D721Med (cell line): Measurements from ENCODE around the gene CCR6.

Source experiments
- DNase-seq: peaks from one replicate; pipeline ENCODE4 v3.0.0; 2011; ENCODE audit warnings: low spot score; ENCODE audit not compliant: insufficient read length
- FAIRE-seq: peaks from 2 replicates; lab custom pipeline; 2011; peaks lifted over from hg19 to GRCh38; lab: Jason Lieb, UNC
- TF ChIP-seq, protein P1 (sequence below): IDR thresholded peaks from 2 replicates; pipeline ENCODE4 v1.5.1; 2012; ENCODE audit warnings: mild to moderate bottlenecking, control low read depth; ENCODE audit not compliant: insufficient read depth; ENCODE audit errors: missing control alignments

Gene CCR6

DNA sequence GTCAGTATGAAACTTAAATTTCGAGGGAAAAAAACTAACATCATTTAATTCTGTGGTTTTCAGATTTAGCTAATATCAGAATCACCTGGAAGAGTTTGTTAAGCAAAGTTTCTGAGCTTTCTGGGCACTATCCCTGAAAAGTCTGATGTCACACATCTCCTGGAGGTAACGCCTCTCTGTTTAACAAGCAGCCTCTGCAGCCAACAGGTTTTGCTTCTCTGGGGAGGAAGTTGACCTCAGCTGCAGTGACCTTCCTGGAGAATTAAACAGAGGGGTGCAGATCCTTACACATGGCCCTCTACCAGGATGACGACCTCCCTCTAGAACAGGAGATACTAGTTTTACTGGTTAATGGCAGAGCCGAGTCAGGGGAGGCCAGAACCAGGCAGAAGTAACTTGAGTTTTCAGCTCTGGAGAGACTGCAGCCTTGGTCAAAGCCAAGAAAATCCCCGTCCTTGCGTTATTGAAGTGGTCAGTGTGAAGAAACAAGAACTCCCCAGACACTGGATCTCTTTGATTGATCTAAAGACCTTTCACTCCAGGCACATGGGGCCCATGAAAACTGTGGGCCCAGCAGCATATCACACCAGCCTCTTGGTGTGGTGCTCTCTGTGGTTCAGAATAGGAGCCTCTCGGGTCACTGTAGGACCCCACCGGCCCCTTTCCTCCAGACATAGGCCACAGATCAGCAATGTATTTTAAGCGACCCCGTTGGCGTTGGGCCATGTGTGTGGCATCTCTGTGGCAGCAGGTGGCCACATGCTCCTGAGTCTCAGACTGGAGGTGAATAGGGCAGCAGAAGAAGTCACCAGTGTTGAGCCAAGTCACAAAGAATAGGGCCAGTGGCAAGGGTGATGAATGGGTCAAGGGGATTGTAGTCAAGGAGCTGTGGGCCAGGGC is 33.4 kb upstream of the CCR6 start:
- no peak for FAIRE-seq
- TF ChIP-seq, protein P1, sequence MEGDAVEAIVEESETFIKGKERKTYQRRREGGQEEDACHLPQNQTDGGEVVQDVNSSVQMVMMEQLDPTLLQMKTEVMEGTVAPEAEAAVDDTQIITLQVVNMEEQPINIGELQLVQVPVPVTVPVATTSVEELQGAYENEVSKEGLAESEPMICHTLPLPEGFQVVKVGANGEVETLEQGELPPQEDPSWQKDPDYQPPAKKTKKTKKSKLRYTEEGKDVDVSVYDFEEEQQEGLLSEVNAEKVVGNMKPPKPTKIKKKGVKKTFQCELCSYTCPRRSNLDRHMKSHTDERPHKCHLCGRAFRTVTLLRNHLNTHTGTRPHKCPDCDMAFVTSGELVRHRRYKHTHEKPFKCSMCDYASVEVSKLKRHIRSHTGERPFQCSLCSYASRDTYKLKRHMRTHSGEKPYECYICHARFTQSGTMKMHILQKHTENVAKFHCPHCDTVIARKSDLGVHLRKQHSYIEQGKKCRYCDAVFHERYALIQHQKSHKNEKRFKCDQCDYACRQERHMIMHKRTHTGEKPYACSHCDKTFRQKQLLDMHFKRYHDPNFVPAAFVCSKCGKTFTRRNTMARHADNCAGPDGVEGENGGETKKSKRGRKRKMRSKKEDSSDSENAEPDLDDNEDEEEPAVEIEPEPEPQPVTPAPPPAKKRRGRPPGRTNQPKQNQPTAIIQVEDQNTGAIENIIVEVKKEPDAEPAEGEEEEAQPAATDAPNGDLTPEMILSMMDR: no peak
- no peak for DNase-seq

DNA sequence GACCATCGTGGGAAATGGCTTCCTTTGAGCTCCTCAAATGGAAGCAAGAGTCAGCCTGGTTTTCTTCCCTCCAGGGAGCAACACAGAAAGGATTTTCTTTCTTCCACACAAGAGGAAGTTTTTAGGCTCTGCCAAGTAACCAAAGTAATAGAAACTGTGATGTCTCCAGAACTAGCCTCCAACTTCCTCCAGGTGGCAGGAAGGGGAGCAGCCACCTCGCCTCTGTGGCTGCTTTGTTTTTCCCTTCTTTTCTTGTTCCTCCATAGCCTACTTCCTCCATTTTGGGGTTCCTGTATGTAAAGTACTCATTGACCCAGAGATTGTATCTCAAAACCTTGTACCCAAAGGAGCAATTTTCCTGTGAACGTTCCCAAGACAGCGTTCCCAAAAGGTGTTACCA is 32.7 kb upstream of the CCR6 start:
- TF ChIP-seq, protein P1: no peak
- DNase-seq (no peak), FAIRE-seq (no peak)

DNA sequence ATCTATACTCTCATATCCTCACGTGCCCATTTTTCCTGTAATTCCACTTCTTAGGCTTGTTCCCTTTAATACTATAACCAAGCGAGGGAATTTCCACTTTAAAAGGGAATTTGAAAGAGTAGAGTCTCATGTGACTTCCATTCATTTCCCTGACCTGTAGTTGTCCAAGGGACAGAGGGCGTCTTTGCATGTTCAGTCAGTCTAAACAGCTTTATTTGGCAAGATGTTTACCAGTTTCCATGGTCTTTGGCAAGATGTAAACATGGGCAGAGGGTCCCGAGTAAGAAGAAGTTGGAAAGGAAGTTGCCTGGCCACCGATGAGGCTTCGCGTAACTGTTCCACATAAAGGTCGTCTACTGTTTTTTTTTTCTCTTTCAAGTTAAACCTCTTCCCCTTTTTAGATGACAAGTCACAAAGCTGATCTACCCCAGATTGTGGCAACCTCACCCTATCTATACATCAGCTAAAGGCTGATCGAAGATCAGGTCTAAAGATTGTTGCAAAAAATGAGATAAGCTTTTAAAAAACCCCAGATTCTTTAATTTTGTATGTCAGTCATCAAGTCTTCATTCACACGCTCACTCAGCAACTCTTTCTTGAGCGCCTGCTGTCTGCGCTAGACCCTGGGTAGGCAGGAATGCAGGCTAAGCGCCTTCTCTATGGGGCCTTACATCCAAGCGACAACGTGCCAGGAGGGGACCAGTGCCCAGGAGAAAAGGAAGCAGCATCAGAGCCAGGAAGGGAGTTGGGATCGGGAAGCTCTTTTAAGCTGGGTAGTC is 31.7 kb upstream of the CCR6 start:
- TF ChIP-seq, protein P1: no peak
- no peak for DNase-seq
- no peak for FAIRE-seq

DNA sequence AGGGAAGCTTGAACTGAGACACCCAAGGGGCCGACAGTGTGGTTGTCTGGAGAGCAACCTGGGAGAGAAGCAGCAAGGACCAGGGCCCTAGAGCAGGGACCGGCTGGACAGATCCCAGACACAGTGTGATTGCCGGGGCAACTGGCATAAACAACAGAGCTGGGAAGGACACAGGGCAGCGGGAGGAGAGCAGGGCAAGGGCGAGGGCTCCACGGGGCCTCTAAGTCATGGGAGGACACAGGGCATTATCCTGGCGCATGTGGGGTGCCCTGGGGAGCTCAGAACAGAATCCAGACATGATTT is 31.1 kb upstream of the CCR6 start:
- no peak for FAIRE-seq

DNA sequence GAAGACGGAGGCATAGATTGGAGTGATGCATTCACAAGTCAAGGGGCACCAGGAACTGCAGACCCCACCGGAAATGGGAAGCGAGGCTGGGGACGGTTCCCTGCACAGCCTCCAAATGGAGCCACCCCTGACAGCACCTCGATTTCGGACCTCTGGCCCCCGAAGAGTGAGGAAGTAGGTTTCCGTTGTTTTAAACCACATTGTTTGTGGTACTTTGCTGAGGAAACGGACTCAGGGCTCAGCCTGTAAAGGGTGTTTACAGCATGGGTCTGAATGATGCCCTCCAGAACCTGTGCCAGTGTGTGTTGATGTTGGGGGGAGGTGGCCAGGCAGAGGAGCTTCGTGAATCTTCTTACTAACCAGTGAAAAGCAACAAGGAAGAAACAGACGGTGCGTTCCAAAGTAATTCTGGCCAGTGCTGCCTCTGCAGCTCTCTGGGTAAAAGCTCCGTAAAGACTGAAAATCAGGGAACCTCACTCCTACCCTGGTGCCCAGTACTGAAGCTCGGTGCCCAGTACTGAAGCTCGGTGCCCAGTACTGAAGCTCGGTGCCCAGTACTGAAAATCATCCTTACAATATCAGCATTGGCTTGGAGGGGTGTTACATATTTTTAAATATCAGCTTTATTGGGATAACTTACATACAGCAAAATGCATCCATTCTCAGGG is 30.1 kb upstream of the CCR6 start:
- TF ChIP-seq, protein P1: no peak
- DNase-seq (no peak), FAIRE-seq (no peak)

More for the DNA sequence above, 31.1 kb upstream of the CCR6 start:
- TF ChIP-seq, protein P1: no peak
- no peak for DNase-seq

DNA sequence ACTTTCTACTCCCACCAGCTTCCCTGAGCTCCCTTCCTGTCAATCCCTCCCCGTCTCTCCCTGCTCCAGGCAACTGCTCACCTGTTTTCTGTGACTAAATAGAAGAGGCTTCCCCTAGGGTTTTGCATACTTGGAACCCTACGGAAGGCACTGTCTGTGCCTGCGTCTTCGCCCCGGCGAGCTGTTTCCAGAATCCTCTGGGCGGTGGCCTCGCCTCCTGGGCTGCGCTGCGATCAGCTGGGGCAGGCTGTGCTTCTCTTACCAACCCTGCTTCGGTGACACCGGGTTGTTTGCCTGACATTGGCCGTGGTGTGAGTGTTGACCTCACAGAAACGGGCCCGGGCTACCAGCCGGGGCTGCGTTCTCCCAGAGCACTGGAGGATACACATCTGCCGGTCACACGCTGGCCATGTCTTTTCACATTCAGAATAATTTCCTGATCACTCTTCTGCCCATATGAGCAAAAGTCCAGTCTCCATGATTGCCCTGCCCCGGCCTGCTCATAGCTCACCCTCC is 29.4 kb upstream of the CCR6 start:
- FAIRE-seq: no peak
- TF ChIP-seq, protein P1: no peak
- DNase-seq: no peak
